ENCODE data around the gene KMT2D. TPM values are rescaled to one million over a fixed set of nuclear protein-coding genes. Genes with fewer than 3 reads are reported as not detected.

Gene KMT2D
- total RNA-seq, 1 donor from 2014 or later, result 19.0 TPM

GRCh38 chr12:49021292-49021915 is 39.2 kb downstream of the KMT2D start:
- H3K79me2 ChIP-seq (ENCODE audit: low read depth), result no peaks in the 10 kb centered on the region
- Mint-ChIP-seq H3K4me1 (peaks cover 19% of the 10 kb centered on the region), H3K4me3 (no peak overlapping the region), H3K36me3 (peaks cover 31% of the 10 kb centered on the region), H3K27ac (no peak overlapping the region), H3K9me3 (no peaks in the 10 kb centered on the region), H3K27me3 (ENCODE audit: insufficient read depth, low read depth) (no peaks in the 10 kb centered on the region)
- H2AFZ ChIP-seq (replicated peaks), result no peak overlapping the region
- no peak overlapping the region for H3K4me2 ChIP-seq
- TF ChIP-seq EZH2 (IDR thresholded peaks at IDR 0.05) (no peak), EZH2phosphoT487 (IDR thresholded peaks at IDR 0.05) (no peak), CTCF (IDR thresholded peaks at IDR 0.05) (no peak)
- no peaks in the 10 kb centered on the region for H4K20me1 ChIP-seq (ENCODE audit: low read depth)
- no peak overlapping the region for H3K4me3 ChIP-seq
- no peak overlapping the region for H3K27ac ChIP-seq
- H3K36me3 ChIP-seq, result peaks cover 2% of the 10 kb centered on the region
- no peak overlapping the region for H3K9ac ChIP-seq
- H3F3A ChIP-seq (ENCODE audit: low read depth), result peaks cover 30% of the 10 kb centered on the region
- peaks cover 3% of the 10 kb centered on the region for H3K4me1 ChIP-seq
- no peaks in the 10 kb centered on the region for H3K9me3 ChIP-seq (ENCODE audit: low read depth)
- no peaks in the 10 kb centered on the region for H3K27me3 ChIP-seq
- DNase-seq (ENCODE audit: low spot score), result no peak

GRCh38 chr12:49020441-49020840 is 40.2 kb downstream of the KMT2D start:
- no peak overlapping the region for H3K27ac Mint-ChIP-seq
- peaks cover 2% of the 10 kb centered on the region for H3K27me3 Mint-ChIP-seq (ENCODE audit: insufficient read depth, low read depth)
- H4K20me1 ChIP-seq (ENCODE audit: low read depth), result no peaks in the 10 kb centered on the region
- H3K27ac ChIP-seq, result no peak overlapping the region
- H3F3A ChIP-seq (ENCODE audit: low read depth), result peaks cover 30% of the 10 kb centered on the region
- H3K4me3 Mint-ChIP-seq, result no peak overlapping the region
- H3K79me2 ChIP-seq (ENCODE audit: low read depth), result no peaks in the 10 kb centered on the region
- H3K9me3 ChIP-seq (ENCODE audit: low read depth), result no peaks in the 10 kb centered on the region
- H3K27me3 ChIP-seq, result no peaks in the 10 kb centered on the region
- H3K36me3 Mint-ChIP-seq, result peaks cover 24% of the 10 kb centered on the region
- H3K4me3 ChIP-seq, result no peak overlapping the region
- no peak overlapping the region for H3K9ac ChIP-seq
- H3K4me2 ChIP-seq, result no peak overlapping the region
- H3K9me3 Mint-ChIP-seq, result no peaks in the 10 kb centered on the region
- H3K36me3 ChIP-seq, result no peaks in the 10 kb centered on the region
- H3K4me1 ChIP-seq, result peaks cover 3% of the 10 kb centered on the region
- peaks cover 19% of the 10 kb centered on the region for H3K4me1 Mint-ChIP-seq
- TF ChIP-seq EZH2 (IDR thresholded peaks at IDR 0.05) (no peak), CTCF (IDR thresholded peaks at IDR 0.05) (no peak), EZH2phosphoT487 (IDR thresholded peaks at IDR 0.05) (no peak)
- H2AFZ ChIP-seq (replicated peaks), result no peak overlapping the region
- DNase-seq (ENCODE audit: low spot score), result no peak

- Histone ChIP-seq H2AFZ (replicated peaks) (no peak overlapping the region), H3K4me2 (peak overlapping the region; percentile 91), H4K20me1 (ENCODE audit: low read depth) (no peaks in the 10 kb centered on the region), H3K4me1 (peaks cover 3% of the 10 kb centered on the region), H3K4me3 (peak overlapping the region; percentile 80), H3F3A (ENCODE audit: low read depth) (peaks cover 30% of the 10 kb centered on the region), H3K9ac (no peak overlapping the region), H3K27ac (no peak overlapping the region), H3K79me2 (ENCODE audit: low read depth) (no peaks in the 10 kb centered on the region), H3K36me3 (no peaks in the 10 kb centered on the region), H3K27me3 (no peaks in the 10 kb centered on the region), H3K9me3 (ENCODE audit: low read depth) (no peaks in the 10 kb centered on the region)
- peak; percentile 38 for DNase-seq (ENCODE audit: low spot score)
- no peaks in the 10 kb centered on the region for H3K9me3 Mint-ChIP-seq
- H3K4me3 Mint-ChIP-seq, result peak overlapping the region; percentile 95
- H3K36me3 Mint-ChIP-seq, result peaks cover 20% of the 10 kb centered on the region
- H3K4me1 Mint-ChIP-seq, result peaks cover 19% of the 10 kb centered on the region
- TF ChIP-seq EZH2 (IDR thresholded peaks at IDR 0.05), result no peak
- TF ChIP-seq EZH2phosphoT487 (IDR thresholded peaks at IDR 0.05), result no peak
- peak; percentile 46 for TF ChIP-seq CTCF (IDR thresholded peaks at IDR 0.05)
- H3K27me3 Mint-ChIP-seq (ENCODE audit: insufficient read depth, low read depth), result peaks cover 2% of the 10 kb centered on the region
- no peak overlapping the region for H3K27ac Mint-ChIP-seq
These were observed 40.9 kb downstream of the KMT2D start for GRCh38 chr12:49019443-49020324.
